Nephron progenitor cell (in vitro differentiated cells): ENCODE data around the gene JMJD7.

ENCODE experiments used
- DNase-seq: peaks from one replicate; pipeline ENCODE4 v3.0.0; 2021
- H3K27ac Mint-ChIP-seq: 2 replicates; pipeline ENCODE4 v1.8.0; 2021; ENCODE audit warnings: mild to moderate bottlenecking, moderate library complexity, mixed read lengths
- H3K27me3 Mint-ChIP-seq: 2 replicates; pipeline ENCODE4 v1.8.0; 2021; ENCODE audit warnings: mild to moderate bottlenecking, low read depth, mixed read lengths; ENCODE audit not compliant: poor library complexity
- H3K36me3 Mint-ChIP-seq: 2 replicates; pipeline ENCODE4 v1.8.0; 2021; ENCODE audit warnings: low read depth, mixed read lengths
- H3K4me1 Mint-ChIP-seq: 2 replicates; pipeline ENCODE4 v1.8.0; 2021; ENCODE audit warnings: mixed read lengths
- H3K4me3 Mint-ChIP-seq: 2 replicates; pipeline ENCODE4 v1.8.0; 2021; ENCODE audit warnings: mild to moderate bottlenecking, moderate library complexity, mixed read lengths
- H3K9me3 Mint-ChIP-seq: 2 replicates; pipeline ENCODE4 v1.8.0; 2021; ENCODE audit warnings: mild to moderate bottlenecking, moderate library complexity, mixed read lengths
- TF ChIP-seq, protein P1 (sequence below): fragments of 200-600 bp; sonication (generic); IDR thresholded peaks from 2 replicates; pipeline ENCODE4 v1.5.0; 2021; ENCODE audit warnings: antibody characterized with exemption

JMJD7 gene

DNA sequence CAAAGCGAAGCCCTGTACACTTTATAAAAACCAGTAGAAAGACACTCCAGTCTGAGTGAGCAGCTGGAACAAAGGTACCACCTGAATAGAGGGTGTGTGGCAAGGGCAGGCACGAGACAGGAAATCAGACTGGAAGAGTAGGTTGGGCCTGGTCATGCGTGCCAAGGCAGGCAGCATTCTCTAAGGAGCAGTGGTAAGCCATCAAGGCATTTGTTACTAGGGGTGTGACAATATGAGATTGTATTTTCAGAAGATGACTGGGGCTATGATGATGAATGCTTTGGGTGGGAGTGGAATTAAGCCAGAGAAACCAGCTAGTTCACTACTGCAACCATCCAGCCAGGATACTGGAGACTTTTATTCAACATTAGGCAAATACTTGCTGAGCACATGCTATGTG is 5.0 kb downstream of the JMJD7 start:
- H3K27ac Mint-ChIP-seq, result no peak overlapping the region
- H3K4me3 Mint-ChIP-seq, result no peak overlapping the region

DNA sequence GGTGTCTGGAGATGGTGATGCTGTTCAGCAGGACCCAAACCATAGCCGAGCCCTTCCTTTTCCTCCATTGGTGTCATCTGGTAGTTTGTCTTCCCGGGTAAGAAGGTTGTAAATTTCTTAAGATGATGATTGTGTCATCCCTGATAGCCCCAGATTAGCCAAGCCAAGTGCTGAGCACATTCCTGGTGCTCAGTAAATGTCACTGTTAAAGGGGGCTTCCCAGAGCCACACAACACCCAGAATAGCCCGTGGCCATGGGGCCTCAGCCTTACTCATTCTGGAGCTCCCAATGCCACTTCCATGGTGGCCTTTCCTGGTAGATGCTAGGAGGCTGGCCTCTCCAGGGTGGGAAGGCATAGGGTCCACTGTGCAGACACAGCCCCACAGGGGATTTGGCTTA is 6.2 kb downstream of the JMJD7 start:
- no peak for DNase-seq
- Mint-ChIP-seq H3K4me1 (peaks cover 8% of the 10 kb centered on the region), H3K27me3 (peaks cover 3% of the 10 kb centered on the region), H3K27ac (no peak overlapping the region), H3K4me3 (no peak overlapping the region), H3K36me3 (peaks cover 23% of the 10 kb centered on the region), H3K9me3 (no peaks in the 10 kb centered on the region)
- TF ChIP-seq, protein P1, sequence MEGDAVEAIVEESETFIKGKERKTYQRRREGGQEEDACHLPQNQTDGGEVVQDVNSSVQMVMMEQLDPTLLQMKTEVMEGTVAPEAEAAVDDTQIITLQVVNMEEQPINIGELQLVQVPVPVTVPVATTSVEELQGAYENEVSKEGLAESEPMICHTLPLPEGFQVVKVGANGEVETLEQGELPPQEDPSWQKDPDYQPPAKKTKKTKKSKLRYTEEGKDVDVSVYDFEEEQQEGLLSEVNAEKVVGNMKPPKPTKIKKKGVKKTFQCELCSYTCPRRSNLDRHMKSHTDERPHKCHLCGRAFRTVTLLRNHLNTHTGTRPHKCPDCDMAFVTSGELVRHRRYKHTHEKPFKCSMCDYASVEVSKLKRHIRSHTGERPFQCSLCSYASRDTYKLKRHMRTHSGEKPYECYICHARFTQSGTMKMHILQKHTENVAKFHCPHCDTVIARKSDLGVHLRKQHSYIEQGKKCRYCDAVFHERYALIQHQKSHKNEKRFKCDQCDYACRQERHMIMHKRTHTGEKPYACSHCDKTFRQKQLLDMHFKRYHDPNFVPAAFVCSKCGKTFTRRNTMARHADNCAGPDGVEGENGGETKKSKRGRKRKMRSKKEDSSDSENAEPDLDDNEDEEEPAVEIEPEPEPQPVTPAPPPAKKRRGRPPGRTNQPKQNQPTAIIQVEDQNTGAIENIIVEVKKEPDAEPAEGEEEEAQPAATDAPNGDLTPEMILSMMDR, result no peak

More for the DNA sequence above, 5.0 kb downstream of the JMJD7 start:
- Mint-ChIP-seq H3K9me3 (no peaks in the 10 kb centered on the region), H3K27me3 (peaks cover 4% of the 10 kb centered on the region), H3K36me3 (peaks cover 22% of the 10 kb centered on the region), H3K4me1 (peaks cover 16% of the 10 kb centered on the region)
- TF ChIP-seq, protein P1, result no peak
- DNase-seq, result no peak

DNA sequence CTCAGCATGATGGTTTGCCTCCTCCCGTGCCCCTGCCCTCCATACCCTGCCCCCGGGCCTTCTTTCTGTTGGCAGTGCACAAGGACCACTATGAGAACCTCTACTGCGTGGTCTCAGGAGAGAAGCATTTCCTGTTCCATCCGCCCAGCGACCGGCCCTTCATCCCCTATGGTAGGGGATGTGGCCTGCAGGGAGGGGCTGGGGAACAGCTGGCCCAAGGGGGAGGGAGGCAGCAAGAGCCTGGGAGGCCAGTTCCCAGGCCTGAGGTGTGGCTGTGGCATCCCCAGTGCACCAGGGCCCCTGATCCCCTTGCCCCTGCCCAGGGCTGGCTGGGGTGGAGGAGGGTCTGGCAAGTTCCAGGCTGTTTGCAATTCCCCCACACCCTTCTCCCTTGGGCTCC is 8.2 kb downstream of the JMJD7 start:
- no peak for DNase-seq
- H3K4me1 Mint-ChIP-seq, result no peaks in the 10 kb centered on the region

DNA sequence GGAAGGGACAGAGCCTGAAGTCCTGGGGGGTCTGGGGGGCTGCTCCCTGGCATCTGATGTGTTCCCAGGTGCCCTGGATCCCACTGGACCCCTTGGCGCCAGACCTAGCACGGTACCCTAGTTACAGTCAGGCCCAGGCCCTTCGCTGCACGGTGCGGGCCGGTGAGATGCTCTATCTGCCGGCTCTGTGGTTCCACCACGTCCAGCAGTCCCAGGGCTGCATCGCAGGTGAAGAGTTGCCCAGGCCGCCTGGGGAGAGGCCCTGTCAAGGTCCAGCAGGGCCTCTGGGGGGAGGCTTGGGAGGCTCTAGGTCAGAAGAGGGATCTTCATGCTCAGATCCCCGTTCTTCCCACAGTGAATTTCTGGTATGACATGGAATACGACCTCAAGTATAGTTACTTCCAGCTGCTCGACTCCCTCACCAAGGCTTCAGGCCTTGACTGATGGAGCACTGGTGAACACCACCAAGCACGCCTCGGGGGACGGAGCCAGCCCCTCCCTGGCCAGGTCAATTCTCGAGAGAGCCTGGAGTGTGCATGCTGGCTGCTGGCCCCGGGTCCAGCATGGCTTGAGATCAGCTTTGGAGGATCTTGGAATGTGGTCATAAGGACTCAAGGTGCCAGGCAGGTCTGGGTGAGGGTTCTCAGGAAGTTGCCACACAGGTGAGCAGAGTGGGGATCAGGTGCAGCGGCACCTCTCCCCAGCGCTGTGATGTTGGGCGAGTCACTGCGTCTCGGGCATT is 9.0 kb downstream of the JMJD7 start:
- Mint-ChIP-seq H3K4me3 (no peak overlapping the region), H3K27me3 (peaks cover 3% of the 10 kb centered on the region), H3K36me3 (peaks cover 16% of the 10 kb centered on the region), H3K4me1 (no peaks in the 10 kb centered on the region), H3K27ac (no peak overlapping the region), H3K9me3 (no peaks in the 10 kb centered on the region)
- TF ChIP-seq, protein P1, result no peak
- no peak for DNase-seq

More for the DNA sequence above, 8.2 kb downstream of the JMJD7 start:
- Mint-ChIP-seq H3K27me3 (peaks cover 3% of the 10 kb centered on the region), H3K27ac (no peak overlapping the region), H3K4me3 (no peak overlapping the region), H3K9me3 (no peaks in the 10 kb centered on the region), H3K36me3 (peaks cover 23% of the 10 kb centered on the region)
- TF ChIP-seq, protein P1, result no peak

DNA sequence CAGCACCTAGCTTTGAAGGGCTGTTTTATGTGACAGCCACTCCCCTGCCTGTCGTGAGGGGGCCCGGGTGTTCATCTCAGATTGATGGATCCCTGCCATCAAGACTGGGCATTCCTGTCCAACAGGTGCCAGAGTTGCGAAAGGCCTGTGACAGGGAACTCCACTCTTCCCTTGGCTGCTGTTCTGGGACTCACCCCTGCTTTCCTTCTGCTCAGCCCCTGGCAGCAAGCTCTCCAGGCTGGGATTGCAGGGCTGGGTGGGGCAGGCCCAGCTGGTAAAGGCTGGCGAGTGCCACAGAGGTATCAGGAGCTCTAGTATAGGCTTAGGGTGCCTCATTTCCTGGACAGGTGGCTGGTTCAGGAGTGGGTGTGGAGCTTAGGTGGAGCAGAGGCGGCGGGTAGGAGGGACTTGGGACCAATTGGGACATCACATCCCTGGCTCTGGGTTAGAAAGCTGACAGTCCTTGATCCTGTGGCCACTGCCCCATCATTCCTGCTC is 10.6 kb downstream of the JMJD7 start, which contains the start of gene PLA2G4B:
Gene PLA2G4B, plus strand, starts transcription at position 448 of the 498 bp plus-strand sequence. CDS start 67 bp downstream, outside the sequence.
- Mint-ChIP-seq H3K4me1 (peaks cover 5% of the 10 kb centered on the region), H3K4me3 (no peak within 1 kb of the TSS), H3K27ac (no peak within 1 kb of the TSS), H3K9me3 (no peaks in the 10 kb centered on the region), H3K36me3 (peaks cover 8% of the 10 kb centered on the region), H3K27me3 (peaks cover 3% of the 10 kb centered on the region)
- DNase-seq, result no peak
- TF ChIP-seq, protein P1, result no peak
